ENCODE data around the gene SNX21. TPM values are rescaled to one million over a fixed set of nuclear protein-coding genes. Genes with fewer than 3 reads are reported as not detected.

The SNX21 gene
- total and polyA plus RNA-seq, 12 donors, result 35.1 to 183 (median 73.8) TPM

DNA sequence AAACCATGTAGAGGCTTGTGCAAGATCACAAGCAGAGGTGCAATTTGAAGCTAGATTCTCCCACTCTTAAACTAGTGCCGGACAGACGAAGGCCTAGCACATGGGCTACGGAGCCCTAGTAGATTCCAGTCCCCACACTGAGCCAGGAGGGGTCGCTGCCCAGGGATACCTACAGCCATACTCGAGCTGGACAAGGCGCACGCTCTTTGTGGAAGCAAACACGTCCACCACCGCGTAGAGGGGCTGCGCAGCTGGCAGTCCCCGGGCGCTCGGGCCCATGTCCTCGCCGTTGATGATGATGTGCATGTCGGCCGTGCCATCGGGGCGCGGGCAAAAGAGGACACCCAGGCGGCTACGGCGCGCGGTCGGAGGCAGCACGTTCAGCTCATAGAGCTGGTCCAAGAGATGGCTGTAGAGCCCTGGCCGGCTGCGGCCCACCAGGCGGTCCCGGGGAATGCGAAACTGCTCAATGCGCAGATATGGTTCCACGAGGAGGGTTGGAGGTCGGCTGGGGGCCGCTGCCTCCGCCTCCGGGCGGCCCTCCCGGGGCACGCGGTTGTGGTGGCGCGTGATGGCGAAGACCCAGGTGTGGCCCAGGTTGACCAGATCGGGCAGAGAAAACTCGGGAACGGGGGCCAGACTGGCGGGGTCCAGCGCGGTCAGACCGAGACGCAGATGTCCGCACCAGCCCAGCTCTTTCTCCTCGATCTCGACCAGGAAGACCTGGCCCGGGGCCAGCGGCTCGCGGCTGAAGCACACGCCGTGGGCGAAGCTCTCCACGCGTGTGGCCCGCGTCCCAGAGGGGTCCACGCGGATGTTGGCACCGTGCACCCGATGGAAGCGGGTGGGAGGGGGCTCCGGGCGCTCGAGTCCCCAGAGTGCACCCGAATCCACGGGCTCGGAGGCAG, 56.7 kb downstream of the SNX21 start:
- H3K36me3 ChIP-seq (replicated peaks in 1 of 2), result peaks cover 0 to 44% of the 10 kb centered on the region in 2 donors

DNA sequence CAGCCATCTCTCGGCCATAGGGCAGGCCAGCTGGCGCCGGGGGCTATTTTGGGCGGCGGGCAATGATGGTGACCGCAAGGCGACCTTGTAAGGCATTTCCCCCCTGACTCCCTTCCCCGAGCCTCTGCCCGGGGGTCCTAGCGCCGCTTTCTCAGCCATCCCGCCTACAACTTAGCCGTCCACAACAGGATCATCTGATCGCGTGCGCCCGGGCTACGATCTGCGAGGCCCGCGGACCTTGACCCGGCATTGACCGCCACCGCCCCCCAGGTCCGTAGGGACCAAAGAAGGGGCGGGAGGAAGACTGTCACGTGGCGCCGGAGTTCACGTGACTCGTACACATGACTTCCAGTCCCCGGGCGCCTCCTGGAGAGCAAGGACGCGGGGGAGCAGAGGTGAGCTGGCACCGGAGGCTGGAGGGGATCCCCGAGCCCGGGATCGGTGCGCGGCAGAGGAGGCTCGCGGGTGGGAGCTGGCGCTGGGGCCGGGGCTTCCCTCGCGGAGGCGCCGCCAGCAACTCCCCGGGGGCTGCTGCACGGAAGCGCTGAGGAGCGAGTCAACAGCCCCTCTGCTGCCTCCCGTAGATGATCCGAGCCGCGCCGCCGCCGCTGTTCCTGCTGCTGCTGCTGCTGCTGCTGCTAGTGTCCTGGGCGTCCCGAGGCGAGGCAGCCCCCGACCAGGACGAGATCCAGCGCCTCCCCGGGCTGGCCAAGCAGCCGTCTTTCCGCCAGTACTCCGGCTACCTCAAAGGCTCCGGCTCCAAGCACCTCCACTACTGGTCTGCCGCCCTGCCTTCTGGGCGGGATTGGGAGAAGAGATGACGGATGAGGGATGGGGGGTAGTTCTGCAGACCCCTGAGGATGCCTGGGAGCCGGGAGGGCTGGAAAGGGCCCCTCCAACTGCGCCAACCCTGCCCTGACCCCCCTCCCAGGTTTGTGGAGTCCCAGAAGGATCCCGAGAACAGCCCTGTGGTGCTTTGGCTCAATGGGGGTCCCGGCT, 57.7 kb downstream of the SNX21 start, which contains the start of the genes CTSA and NEURL2:
TSS of gene CTSA (plus strand) at position 351 of the 999 bp plus-strand sequence. CDS start at position 585, 234 bp downstream.
TSS of gene NEURL2 (minus strand) at position 224 of the 999 bp plus-strand sequence. CDS start at position 7, 217 bp downstream.
- peak; percentile 8 to 91 for TF ChIP-seq POLR2A (IDR thresholded peaks at IDR 0.05)
- TF ChIP-seq, protein P1, sequence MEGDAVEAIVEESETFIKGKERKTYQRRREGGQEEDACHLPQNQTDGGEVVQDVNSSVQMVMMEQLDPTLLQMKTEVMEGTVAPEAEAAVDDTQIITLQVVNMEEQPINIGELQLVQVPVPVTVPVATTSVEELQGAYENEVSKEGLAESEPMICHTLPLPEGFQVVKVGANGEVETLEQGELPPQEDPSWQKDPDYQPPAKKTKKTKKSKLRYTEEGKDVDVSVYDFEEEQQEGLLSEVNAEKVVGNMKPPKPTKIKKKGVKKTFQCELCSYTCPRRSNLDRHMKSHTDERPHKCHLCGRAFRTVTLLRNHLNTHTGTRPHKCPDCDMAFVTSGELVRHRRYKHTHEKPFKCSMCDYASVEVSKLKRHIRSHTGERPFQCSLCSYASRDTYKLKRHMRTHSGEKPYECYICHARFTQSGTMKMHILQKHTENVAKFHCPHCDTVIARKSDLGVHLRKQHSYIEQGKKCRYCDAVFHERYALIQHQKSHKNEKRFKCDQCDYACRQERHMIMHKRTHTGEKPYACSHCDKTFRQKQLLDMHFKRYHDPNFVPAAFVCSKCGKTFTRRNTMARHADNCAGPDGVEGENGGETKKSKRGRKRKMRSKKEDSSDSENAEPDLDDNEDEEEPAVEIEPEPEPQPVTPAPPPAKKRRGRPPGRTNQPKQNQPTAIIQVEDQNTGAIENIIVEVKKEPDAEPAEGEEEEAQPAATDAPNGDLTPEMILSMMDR (IDR thresholded peaks at IDR 0.05), result no peak
- H3K9me3 ChIP-seq (replicated peaks in 1 of 3), result no peaks in the 10 kb centered on the region
- peak within 1 kb of the TSS; percentile 67 to 96 (median 91) for H3K27ac ChIP-seq
- peak within 1 kb of the TSS; percentile 4 to 71 (median 62) for H3K4me3 ChIP-seq
- WGBS, 4 donors, result 0 to 7% (median 1%) methylated on average over 7 to 78 of the region's 78 CpGs
- H3K4me1 ChIP-seq (replicated peaks in 1 of 2), result peaks cover 25 to 54% of the 10 kb centered on the region in 2 donors
- no peaks in the 10 kb centered on the region for H3K27me3 ChIP-seq
- intact Hi-C loops (cut with DNase I), result no loop called here
- peaks cover 0 to 53% of the 10 kb centered on the region in 2 donors for H3K36me3 ChIP-seq (replicated peaks in 1 of 2)
- peak; percentile 92 to 98 (median 97) for DNase-seq

More for the DNA sequence above, 56.7 kb downstream of the SNX21 start:
- peak overlapping the region in 3 of 4 donors; percentile 4 to 71 (median 64) for H3K4me3 ChIP-seq
- no peaks in the 10 kb centered on the region for H3K27me3 ChIP-seq
- no peak for TF ChIP-seq POLR2A (IDR thresholded peaks at IDR 0.05)
- TF ChIP-seq, protein P1 (IDR thresholded peaks at IDR 0.05), result peak; percentile 25 to 56 (median 44)
- DNase-seq, result peak; percentile 68 to 90 (median 73)
- peaks cover 28 to 51% of the 10 kb centered on the region in 2 donors for H3K4me1 ChIP-seq (replicated peaks in 1 of 2)
- intact Hi-C loops (cut with DNase I), result no loop called here
- H3K27ac ChIP-seq, result peak overlapping the region; percentile 67 to 96 (median 91)
- 9 to 45% (median 12%) methylated on average over 7 to 79 of the region's 79 CpGs for WGBS, 4 donors
- no peaks in the 10 kb centered on the region for H3K9me3 ChIP-seq (replicated peaks in 1 of 3)

DNA sequence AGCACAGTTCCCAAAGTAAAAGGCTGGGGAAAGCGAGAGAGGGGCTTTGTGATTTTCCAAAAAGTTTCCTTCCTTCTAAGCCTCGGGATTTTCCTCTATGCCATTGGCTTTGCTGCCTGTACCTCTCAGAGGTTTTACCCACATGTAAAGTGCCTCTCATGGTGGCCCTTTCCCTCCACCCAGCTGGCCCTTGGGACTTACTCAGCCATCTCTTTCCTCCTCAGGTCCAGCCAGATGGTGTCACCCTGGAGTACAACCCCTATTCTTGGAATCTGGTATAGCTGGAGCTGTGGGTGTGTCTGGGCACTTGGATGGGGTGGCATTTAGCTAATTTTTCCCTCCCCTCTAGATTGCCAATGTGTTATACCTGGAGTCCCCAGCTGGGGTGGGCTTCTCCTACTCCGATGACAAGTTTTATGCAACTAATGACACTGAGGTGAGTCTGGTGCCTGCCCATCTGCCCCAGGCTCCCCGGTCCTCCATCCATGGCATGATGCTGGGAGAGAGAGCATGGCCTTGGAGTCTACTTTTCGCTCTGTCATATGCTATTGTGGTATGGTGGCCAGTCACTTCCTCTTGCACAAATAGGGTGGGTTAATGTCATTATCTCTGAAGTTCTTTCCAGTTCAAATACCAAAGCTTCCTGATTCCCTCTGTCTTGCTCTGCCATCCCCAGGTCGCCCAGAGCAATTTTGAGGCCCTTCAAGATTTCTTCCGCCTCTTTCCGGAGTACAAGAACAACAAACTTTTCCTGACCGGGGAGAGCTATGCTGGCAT, 58.6 kb downstream of the SNX21 start:
- DNase-seq, result peak in 6 of 7 donors; percentile 67 to 75 (median 70)
- Histone ChIP-seq H3K27me3 (no peaks in the 10 kb centered on the region), H3K4me3 (peak overlapping the region; percentile 4 to 71 (median 62)), H3K36me3 (replicated peaks in 1 of 2) (peaks cover 0 to 55% of the 10 kb centered on the region in 2 donors), H3K4me1 (replicated peaks in 1 of 2) (peaks cover 25 to 54% of the 10 kb centered on the region in 2 donors), H3K27ac (peak overlapping the region; percentile 67 to 96 (median 91)), H3K9me3 (replicated peaks in 1 of 3) (no peaks in the 10 kb centered on the region)
- WGBS, 4 donors, result 52 to 63% (median 55%) methylated on average over 7 to 9 of the region's 9 CpGs
- peak in 1 of 2 donors; percentile 18 for TF ChIP-seq POLR2A (IDR thresholded peaks at IDR 0.05)
- TF ChIP-seq, protein P1 (IDR thresholded peaks at IDR 0.05), result peak in 1 of 6 experiments; percentile 24
- intact Hi-C loops (cut with DNase I), result no loop called here

Other genes starting within 250 kb of the SNX21 start
- gene WFDC10A, start 204.1 kb upstream of the SNX21 start, total RNA-seq, result not detected
- not detected for gene WFDC10A, start 204.1 kb upstream of the SNX21 start, polyA plus RNA-seq
- not detected for gene WFDC9, start 202.5 kb upstream of the SNX21 start, total RNA-seq
- gene WFDC9, start 202.5 kb upstream of the SNX21 start, polyA plus RNA-seq, result not detected
- not detected for gene WFDC11, start 163.6 kb upstream of the SNX21 start, total RNA-seq
- gene WFDC11, start 163.6 kb upstream of the SNX21 start, polyA plus RNA-seq, result not detected
- gene WFDC13, start 131.8 kb upstream of the SNX21 start, total RNA-seq, result not detected
- gene WFDC13, start 131.8 kb upstream of the SNX21 start, polyA plus RNA-seq, result not detected
- gene WFDC10B, start 128.8 kb upstream of the SNX21 start, total RNA-seq, result not detected
- gene WFDC10B, start 128.8 kb upstream of the SNX21 start, polyA plus RNA-seq, result not detected
- not detected for gene SPINT4, start 111.5 kb upstream of the SNX21 start, total RNA-seq
- gene SPINT4, start 111.5 kb upstream of the SNX21 start, polyA plus RNA-seq, result not detected
- 1 to 10 TPM in 2 of 9 donors, under 1 TPM in 1, not detected in 6; 0.22 to 1.9 (median 1.8) TPM for gene WFDC3, start 41.9 kb upstream of the SNX21 start, total RNA-seq
- gene WFDC3, start 41.9 kb upstream of the SNX21 start, polyA plus RNA-seq, result 1 to 10 TPM in 2 of 3 donors, not detected in 1; 1.3 to 3.1 TPM
- gene DNTTIP1, start 41.8 kb upstream of the SNX21 start, total RNA-seq, result 10 to 100 TPM; 12.1 to 31.4 (median 27.3) TPM
- gene DNTTIP1, start 41.8 kb upstream of the SNX21 start, polyA plus RNA-seq, result 10 to 100 TPM; 34.5 to 49.4 (median 38.4) TPM
- 10 to 100 TPM in 1 of 9 donors, 1 to 10 TPM in 7, under 1 TPM in 1; 0.79 to 43.3 (median 2.2) TPM for gene UBE2C, start 21.2 kb upstream of the SNX21 start, total RNA-seq
- 1 to 10 TPM; 3.8 to 4.9 (median 4.7) TPM for gene UBE2C, start 21.2 kb upstream of the SNX21 start, polyA plus RNA-seq
- gene TNNC2, start 6.5 kb upstream of the SNX21 start, total RNA-seq, result 1 to 10 TPM in 7 of 9 donors, not detected in 2; 1.4 to 8.4 (median 2.8) TPM
- 10 to 100 TPM in 1 of 3 donors, 1 to 10 TPM in 2; 4.3 to 16.9 (median 8.2) TPM for gene TNNC2, start 6.5 kb upstream of the SNX21 start, polyA plus RNA-seq
- 100 to 1,000 TPM in 1 of 9 donors, 10 to 100 TPM in 8; 34.6 to 134 (median 74.5) TPM for gene ACOT8, start 23.6 kb downstream of the SNX21 start, total RNA-seq
- 10 to 100 TPM; 33.7 to 78.8 (median 49.3) TPM for gene ACOT8, start 23.6 kb downstream of the SNX21 start, polyA plus RNA-seq
- 10 to 100 TPM in 1 of 9 donors, 1 to 10 TPM in 8; 3.7 to 19.5 (median 6.4) TPM for gene ZSWIM3, start 23.8 kb downstream of the SNX21 start, total RNA-seq
- 1 to 10 TPM; 2.9 to 4.2 (median 3.1) TPM for gene ZSWIM3, start 23.8 kb downstream of the SNX21 start, polyA plus RNA-seq
- gene ZSWIM1, start 47.4 kb downstream of the SNX21 start, total RNA-seq, result 10 to 100 TPM; 15.9 to 22.1 (median 18.6) TPM
- gene ZSWIM1, start 47.4 kb downstream of the SNX21 start, polyA plus RNA-seq, result 10 to 100 TPM in 1 of 3 donors, 1 to 10 TPM in 2; 4.2 to 19.2 (median 5.6) TPM
- gene SPATA25, start 53.8 kb downstream of the SNX21 start, total RNA-seq, result 10 to 100 TPM in 1 of 9 donors, 1 to 10 TPM in 6, under 1 TPM in 1, not detected in 1; 0.35 to 12.5 (median 4.0) TPM
- gene SPATA25, start 53.8 kb downstream of the SNX21 start, polyA plus RNA-seq, result 1 to 10 TPM in 1 of 3 donors, under 1 TPM in 2; 0.29 to 3.5 (median 0.57) TPM
- gene NEURL2, start 57.4 kb downstream of the SNX21 start, total RNA-seq, result 10 to 100 TPM in 7 of 9 donors, 1 to 10 TPM in 2; 6.0 to 36.4 (median 16.0) TPM
- 10 to 100 TPM in 1 of 3 donors, 1 to 10 TPM in 2; 1.0 to 19.1 (median 7.2) TPM for gene NEURL2, start 57.4 kb downstream of the SNX21 start, polyA plus RNA-seq
- gene CTSA, start 57.5 kb downstream of the SNX21 start, total RNA-seq, result 100 to 1,000 TPM; 306 to 776 (median 516) TPM
- 100 to 1,000 TPM; 517 to 854 (median 731) TPM for gene CTSA, start 57.5 kb downstream of the SNX21 start, polyA plus RNA-seq
- gene PLTP, start 78.4 kb downstream of the SNX21 start, total RNA-seq, result 1,000 to 10,000 TPM in 2 of 9 donors, 100 to 1,000 TPM in 7; 168 to 1,158 (median 460) TPM
- 100 to 1,000 TPM; 126 to 366 (median 157) TPM for gene PLTP, start 78.4 kb downstream of the SNX21 start, polyA plus RNA-seq
- gene PCIF1, start 100.9 kb downstream of the SNX21 start, total RNA-seq, result 10 to 100 TPM; 12.6 to 47.1 (median 40.4) TPM
- 10 to 100 TPM; 20.6 to 36.4 (median 35.9) TPM for gene PCIF1, start 100.9 kb downstream of the SNX21 start, polyA plus RNA-seq
- 10 to 100 TPM; 10.8 to 29.9 (median 15.1) TPM for gene ZNF335, start 138.4 kb downstream of the SNX21 start, total RNA-seq
- gene ZNF335, start 138.4 kb downstream of the SNX21 start, polyA plus RNA-seq, result 10 to 100 TPM in 2 of 3 donors, 1 to 10 TPM in 1; 5.4 to 45.1 (median 29.5) TPM
- under 1 TPM in 8 of 9 donors, not detected in 1; 0.18 to 0.97 (median 0.34) TPM for gene MMP9, start 175.1 kb downstream of the SNX21 start, total RNA-seq
- 1 to 10 TPM in 1 of 3 donors, under 1 TPM in 2; 0.07 to 1.2 (median 0.51) TPM for gene MMP9, start 175.1 kb downstream of the SNX21 start, polyA plus RNA-seq
- 10 to 100 TPM in 6 of 9 donors, 1 to 10 TPM in 2, under 1 TPM in 1; 0.30 to 24.5 (median 12.9) TPM for gene SLC12A5, start 195.4 kb downstream of the SNX21 start, total RNA-seq
- gene SLC12A5, start 195.4 kb downstream of the SNX21 start, polyA plus RNA-seq, result 100 to 1,000 TPM in 2 of 3 donors, 10 to 100 TPM in 1; 15.0 to 121 (median 120) TPM